Measurements from ENCODE around the gene FBXL7. TPM values are rescaled to one million over a fixed set of nuclear protein-coding genes. Genes with fewer than 3 reads are reported as not detected.

Gene FBXL7
- total RNA-seq, 4 donors from 2014 or later: 6.5 to 37.0 (median 19.7) TPM

DNA sequence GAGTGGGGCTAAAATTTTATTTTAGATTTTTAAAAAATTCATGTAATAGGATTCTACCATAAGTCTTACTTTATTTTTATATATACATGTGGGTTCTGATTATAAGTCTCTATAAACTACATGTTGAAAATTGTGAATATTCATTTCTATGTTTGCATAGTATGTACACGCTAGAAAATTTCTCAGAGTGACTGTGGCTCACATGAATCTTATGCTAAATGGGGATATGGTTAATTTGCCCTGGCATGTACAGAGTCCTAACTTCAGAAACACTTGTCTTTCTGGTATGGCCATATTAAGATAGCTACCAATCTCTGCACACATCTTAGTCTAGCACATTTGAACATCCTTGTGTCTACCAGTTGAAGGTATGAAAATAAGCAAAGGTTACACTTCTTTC is 154.8 kb downstream of the FBXL7 start:
- no peak overlapping the region for H3K27ac ChIP-seq
- no peaks in the 10 kb centered on the region for H3K4me1 ChIP-seq
- intact Hi-C loops (cut with DNase I; ENCODE audit: low total_unique reads): no loop called here
- no peaks in the 10 kb centered on the region for H3K9me3 ChIP-seq
- no peaks in the 10 kb centered on the region for H3K36me3 ChIP-seq
- no peak overlapping the region for H3K4me3 ChIP-seq
- no peak for DNase-seq
- no peak for TF ChIP-seq POLR2A (IDR thresholded peaks at IDR 0.05)
- TF ChIP-seq, protein P1, sequence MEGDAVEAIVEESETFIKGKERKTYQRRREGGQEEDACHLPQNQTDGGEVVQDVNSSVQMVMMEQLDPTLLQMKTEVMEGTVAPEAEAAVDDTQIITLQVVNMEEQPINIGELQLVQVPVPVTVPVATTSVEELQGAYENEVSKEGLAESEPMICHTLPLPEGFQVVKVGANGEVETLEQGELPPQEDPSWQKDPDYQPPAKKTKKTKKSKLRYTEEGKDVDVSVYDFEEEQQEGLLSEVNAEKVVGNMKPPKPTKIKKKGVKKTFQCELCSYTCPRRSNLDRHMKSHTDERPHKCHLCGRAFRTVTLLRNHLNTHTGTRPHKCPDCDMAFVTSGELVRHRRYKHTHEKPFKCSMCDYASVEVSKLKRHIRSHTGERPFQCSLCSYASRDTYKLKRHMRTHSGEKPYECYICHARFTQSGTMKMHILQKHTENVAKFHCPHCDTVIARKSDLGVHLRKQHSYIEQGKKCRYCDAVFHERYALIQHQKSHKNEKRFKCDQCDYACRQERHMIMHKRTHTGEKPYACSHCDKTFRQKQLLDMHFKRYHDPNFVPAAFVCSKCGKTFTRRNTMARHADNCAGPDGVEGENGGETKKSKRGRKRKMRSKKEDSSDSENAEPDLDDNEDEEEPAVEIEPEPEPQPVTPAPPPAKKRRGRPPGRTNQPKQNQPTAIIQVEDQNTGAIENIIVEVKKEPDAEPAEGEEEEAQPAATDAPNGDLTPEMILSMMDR (IDR thresholded peaks at IDR 0.05): no peak
- H3K27me3 ChIP-seq: no peaks in the 10 kb centered on the region

DNA sequence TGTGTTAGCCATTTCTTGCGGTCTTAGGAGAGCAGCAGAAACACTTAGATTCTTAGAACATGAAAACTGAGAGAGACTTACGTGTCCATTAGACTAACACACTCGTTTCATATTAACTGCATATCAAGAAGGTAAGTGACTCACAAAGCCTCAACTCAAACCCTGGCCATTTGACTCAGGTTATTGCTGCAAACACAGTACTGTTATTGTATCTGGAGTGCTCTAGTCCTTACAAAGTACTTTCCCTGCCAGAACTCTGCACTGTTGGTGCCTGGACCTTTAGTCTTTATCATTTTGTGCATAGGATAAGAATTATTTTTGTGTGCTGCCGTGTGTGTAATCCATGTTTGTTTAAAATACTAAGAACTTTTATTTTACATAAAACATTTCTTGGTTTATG is 155.7 kb downstream of the FBXL7 start:
- TF ChIP-seq POLR2A (IDR thresholded peaks at IDR 0.05): no peak
- TF ChIP-seq, protein P1 (IDR thresholded peaks at IDR 0.05): no peak
- H3K9me3 ChIP-seq: no peaks in the 10 kb centered on the region
- H3K27ac ChIP-seq: no peak overlapping the region
- H3K27me3 ChIP-seq: no peaks in the 10 kb centered on the region
- intact Hi-C loops (cut with DNase I; ENCODE audit: low total_unique reads): no loop called here
- no peak for DNase-seq
- H3K36me3 ChIP-seq: no peaks in the 10 kb centered on the region
- H3K4me3 ChIP-seq: no peak overlapping the region
- H3K4me1 ChIP-seq: no peaks in the 10 kb centered on the region

DNA sequence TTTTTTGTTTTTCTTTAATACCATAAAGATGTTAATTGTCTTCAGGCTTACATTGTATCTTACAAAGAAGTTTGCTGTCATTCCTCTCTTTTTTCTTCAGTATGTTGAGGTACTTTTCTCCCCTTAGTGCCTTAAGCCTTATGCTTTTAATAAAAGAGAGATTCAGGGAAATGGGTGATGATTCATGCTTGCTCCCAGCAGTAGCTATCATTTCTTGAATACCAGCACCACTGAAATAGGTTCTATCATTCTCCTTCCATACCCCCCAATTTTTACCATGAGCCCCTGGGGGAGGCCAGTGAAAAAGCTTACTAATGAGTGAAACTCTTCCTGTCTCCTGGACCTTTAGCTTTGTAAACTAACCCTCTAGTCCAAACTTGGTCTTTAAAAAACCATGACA is 165.0 kb downstream of the FBXL7 start:
- no peak for DNase-seq
- H3K9me3 ChIP-seq: no peaks in the 10 kb centered on the region
- H3K36me3 ChIP-seq: no peaks in the 10 kb centered on the region
- no peak overlapping the region for H3K4me3 ChIP-seq
- no peak overlapping the region for H3K27ac ChIP-seq
- no peaks in the 10 kb centered on the region for H3K4me1 ChIP-seq
- intact Hi-C loops (cut with DNase I; ENCODE audit: low total_unique reads): no loop called here
- TF ChIP-seq, protein P1 (IDR thresholded peaks at IDR 0.05): no peak
- no peak for TF ChIP-seq POLR2A (IDR thresholded peaks at IDR 0.05)
- no peaks in the 10 kb centered on the region for H3K27me3 ChIP-seq

DNA sequence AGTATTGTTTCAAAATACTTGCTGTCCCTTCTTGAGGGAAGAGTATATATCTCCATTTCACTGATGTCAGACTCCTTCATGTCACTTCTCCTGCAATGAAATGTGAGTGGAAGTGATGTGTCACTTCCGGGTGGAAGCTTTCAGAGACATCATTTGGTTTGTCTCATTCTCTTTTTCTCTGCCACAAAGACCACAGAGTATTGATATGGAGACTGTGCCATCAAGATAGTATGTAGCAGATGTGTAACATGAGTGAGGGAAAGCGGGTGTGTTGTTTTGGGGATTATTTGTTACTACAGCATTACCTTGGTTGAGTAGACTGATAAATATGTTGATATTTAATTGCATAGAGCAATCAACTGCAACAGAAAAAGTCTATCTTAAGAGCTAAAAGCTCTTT is 169.8 kb downstream of the FBXL7 start:
- DNase-seq: no peak
- Histone ChIP-seq H3K36me3 (no peaks in the 10 kb centered on the region), H3K9me3 (no peaks in the 10 kb centered on the region), H3K27ac (no peak overlapping the region), H3K4me1 (no peaks in the 10 kb centered on the region), H3K4me3 (no peak overlapping the region), H3K27me3 (no peaks in the 10 kb centered on the region)
- intact Hi-C loops (cut with DNase I; ENCODE audit: low total_unique reads): no loop called here
- no peak for TF ChIP-seq POLR2A (IDR thresholded peaks at IDR 0.05)
- TF ChIP-seq, protein P1 (IDR thresholded peaks at IDR 0.05): no peak

GRCh38 chr5:15674716-15675115 is 174.7 kb downstream of the FBXL7 start:
- H3K4me1 ChIP-seq: peaks cover 0 to 4% of the 10 kb centered on the region in 2 donors
- intact Hi-C loops (cut with DNase I; ENCODE audit: low total_unique reads): no loop called here

More at GRCh38 chr5:15674716-15675115, 174.7 kb downstream of the FBXL7 start:
- Histone ChIP-seq H3K4me3 (no peak overlapping the region), H3K9me3 (no peaks in the 10 kb centered on the region), H3K36me3 (no peaks in the 10 kb centered on the region), H3K27ac (no peak overlapping the region), H3K27me3 (no peaks in the 10 kb centered on the region)
- TF ChIP-seq, protein P1 (IDR thresholded peaks at IDR 0.05): no peak
- no peak for TF ChIP-seq POLR2A (IDR thresholded peaks at IDR 0.05)
- no peak for DNase-seq
